Epithelial cell of esophagus (primary cell): ENCODE measurements around the gene FARS2.

Experiments
- DNase-seq: peaks from one replicate; pipeline ENCODE4 v3.0.0; 2010; ENCODE audit warnings: low read depth
- H3K4me3 ChIP-seq: 2 replicates; pipeline ENCODE4 v1.5.1; 2011; ENCODE audit warnings: mild to moderate bottlenecking, low read length, control low read depth
- TF ChIP-seq, protein P1 (sequence below): IDR thresholded peaks from 2 replicates; pipeline ENCODE4 v1.5.1; 2011; ENCODE audit warnings: low read depth, mild to moderate bottlenecking, low read length, control low read depth, inconsistent platforms; ENCODE audit not compliant: insufficient read depth; ENCODE audit errors: missing control alignments

FARS2 gene

DNA sequence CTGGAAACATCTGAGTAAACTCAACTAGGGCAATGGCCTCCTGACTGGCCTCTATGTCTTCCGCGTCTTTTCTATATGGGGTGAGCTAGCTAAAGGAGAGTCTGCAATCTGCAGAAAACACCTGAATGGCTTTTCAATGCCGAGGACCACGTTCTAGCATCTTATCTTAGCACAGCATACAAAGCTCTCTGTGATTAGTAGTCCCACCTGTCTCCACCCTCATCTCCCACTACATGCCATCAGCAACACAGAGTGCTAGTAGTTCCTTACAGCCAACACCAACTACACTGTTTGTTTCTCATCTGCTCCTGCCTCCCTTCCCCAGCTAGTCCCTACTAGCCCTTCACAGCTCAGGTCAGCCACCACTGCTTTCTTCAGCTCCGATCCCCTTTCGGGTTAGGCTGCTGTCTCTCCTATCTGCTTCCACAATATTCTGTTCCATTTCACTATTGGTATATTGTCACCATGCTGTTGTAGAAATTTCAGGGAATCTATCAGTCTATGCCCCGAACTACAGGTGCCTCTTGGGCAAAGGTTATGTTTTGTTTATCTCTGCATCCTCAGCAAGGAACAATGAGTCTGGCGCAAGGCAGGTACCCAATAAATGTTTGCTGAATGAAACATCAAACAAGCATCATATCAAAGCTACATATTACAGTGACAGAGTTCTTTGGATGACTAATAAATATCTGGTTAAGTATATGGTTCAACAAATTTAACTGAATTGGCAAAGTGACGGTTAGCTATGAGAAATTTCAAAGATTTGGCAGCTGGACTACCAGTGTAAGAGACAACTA is 12.8 kb upstream of the FARS2 start:
- peak; percentile 38 for DNase-seq
- TF ChIP-seq, protein P1, sequence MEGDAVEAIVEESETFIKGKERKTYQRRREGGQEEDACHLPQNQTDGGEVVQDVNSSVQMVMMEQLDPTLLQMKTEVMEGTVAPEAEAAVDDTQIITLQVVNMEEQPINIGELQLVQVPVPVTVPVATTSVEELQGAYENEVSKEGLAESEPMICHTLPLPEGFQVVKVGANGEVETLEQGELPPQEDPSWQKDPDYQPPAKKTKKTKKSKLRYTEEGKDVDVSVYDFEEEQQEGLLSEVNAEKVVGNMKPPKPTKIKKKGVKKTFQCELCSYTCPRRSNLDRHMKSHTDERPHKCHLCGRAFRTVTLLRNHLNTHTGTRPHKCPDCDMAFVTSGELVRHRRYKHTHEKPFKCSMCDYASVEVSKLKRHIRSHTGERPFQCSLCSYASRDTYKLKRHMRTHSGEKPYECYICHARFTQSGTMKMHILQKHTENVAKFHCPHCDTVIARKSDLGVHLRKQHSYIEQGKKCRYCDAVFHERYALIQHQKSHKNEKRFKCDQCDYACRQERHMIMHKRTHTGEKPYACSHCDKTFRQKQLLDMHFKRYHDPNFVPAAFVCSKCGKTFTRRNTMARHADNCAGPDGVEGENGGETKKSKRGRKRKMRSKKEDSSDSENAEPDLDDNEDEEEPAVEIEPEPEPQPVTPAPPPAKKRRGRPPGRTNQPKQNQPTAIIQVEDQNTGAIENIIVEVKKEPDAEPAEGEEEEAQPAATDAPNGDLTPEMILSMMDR, result no peak
- no peak overlapping the region for H3K4me3 ChIP-seq

DNA sequence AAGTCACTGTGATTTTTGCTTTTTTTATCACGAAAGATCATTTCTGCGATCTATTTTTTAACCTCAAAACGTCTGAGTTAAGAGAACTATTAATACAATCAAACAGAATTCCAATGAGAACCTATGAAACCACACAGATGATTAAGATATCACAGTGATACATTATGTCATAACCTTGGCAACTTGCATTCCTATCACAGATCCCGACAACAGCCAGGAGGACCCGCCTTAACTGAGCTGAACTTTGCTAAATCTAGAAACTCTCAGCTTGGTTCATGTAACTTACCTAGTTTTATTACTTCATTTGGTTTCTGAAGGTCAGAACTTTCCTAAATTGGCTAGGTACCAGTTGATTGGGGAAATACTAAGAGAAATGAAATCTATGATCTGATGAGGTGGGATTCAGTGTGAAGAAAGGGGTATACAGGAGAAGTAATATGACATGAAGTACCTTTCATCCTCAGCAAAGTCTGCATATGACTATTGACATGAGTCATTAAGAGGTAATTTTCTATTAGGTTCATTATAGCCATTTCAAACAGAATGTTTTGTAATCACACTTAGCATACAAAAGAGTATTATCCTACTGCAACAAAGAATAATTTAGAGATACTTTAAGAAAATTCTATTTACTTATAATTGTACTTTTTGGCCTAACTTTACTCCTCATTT is 11.7 kb upstream of the FARS2 start:
- peak; percentile 78 for DNase-seq
- no peak overlapping the region for H3K4me3 ChIP-seq
- TF ChIP-seq, protein P1, result no peak

DNA sequence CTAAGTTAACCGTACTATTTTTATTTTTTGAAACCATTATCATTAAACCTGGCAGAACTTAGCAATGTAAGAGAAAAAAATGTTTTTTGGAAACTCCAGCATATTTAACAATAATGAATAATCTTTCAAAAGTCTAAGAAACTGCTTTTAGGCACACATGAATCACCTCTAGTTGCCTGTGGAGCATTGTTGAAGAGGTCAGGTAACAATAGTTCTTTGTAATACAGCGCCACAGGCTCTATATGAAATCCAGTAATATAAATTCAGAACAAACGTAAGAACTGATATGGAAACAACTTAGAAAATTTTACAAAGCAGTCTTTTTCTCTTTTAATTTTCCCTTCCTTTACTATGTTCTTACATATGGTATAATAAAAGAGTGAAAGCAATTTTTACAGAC is 10.9 kb upstream of the FARS2 start:
- TF ChIP-seq, protein P1, result no peak
- H3K4me3 ChIP-seq, result no peak overlapping the region
- peak; percentile 40 for DNase-seq

DNA sequence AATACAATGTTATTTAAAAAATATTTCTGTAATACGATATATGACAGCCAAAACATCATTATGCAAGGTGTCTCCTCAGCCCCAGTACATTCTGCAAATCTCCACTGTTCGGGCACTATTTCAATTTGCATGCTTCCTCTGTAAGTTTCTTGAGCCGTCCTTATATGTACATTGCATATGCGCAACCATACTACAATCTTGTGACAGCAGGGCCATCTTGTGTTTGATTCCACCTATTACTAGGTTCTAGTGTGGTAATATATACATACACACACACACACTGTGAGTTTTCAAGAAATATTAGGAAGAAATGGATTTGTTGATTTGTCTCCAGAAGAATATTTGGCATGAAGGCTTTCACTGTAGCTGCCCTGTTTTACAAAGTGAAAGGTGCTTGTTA is 10.4 kb upstream of the FARS2 start:
- DNase-seq, result no peak
- TF ChIP-seq, protein P1, result no peak

DNA sequence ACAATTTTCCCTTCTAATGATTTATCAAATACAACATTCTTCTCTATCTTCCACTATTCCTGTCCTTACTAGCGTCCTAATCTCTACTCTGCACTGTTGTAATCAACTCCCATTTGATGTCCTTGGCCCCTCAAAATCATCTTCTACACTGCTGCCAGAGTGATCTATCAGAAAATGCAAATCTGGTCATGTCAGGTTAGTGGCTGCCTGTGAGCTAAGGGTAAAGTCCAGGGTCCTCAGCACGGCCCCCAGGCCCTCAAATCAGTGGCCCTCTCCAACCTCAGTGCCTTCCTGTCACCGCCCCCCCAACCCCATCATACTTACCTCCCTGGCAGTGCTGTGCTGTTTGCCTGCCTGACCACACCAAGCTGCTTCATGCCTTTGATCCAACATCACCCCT is 4.4 kb upstream of the FARS2 start:
- no peak for DNase-seq
- H3K4me3 ChIP-seq, result no peak overlapping the region
- TF ChIP-seq, protein P1, result no peak

More for the DNA sequence above, 10.4 kb upstream of the FARS2 start:
- no peak overlapping the region for H3K4me3 ChIP-seq

DNA sequence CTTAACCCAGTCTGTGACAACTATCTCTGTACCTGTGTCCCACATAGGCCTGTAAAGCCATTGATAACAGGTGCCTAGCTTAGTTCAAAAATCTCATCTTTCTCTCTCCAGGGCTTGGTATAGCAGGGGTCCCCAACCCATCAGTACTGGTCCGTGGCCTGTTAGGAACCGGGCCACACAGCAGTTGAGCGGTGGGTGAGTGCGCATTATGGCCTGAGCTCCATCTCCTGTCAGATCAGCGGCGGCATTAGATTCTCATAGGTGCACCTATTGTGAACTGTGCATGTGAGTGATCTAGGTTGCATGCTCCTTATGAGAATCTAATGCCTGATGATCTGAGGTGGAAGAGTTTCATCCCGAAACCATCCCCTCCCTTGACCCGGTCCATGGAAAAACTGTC is 3.9 kb upstream of the FARS2 start:
- DNase-seq, result no peak
- TF ChIP-seq, protein P1, result no peak
- H3K4me3 ChIP-seq, result no peak overlapping the region
